ENCODE data around the gene CRYBA1.
A peak's percentile ranks its signal among the peaks of the same experiment; 100 is the strongest.
"Not testable (repeated sequence)": the region's sequence is repeated elsewhere in the genome, so short reads cannot be mapped to it uniquely, and the experiment has no call there.

CRYBA1 gene

DNA sequence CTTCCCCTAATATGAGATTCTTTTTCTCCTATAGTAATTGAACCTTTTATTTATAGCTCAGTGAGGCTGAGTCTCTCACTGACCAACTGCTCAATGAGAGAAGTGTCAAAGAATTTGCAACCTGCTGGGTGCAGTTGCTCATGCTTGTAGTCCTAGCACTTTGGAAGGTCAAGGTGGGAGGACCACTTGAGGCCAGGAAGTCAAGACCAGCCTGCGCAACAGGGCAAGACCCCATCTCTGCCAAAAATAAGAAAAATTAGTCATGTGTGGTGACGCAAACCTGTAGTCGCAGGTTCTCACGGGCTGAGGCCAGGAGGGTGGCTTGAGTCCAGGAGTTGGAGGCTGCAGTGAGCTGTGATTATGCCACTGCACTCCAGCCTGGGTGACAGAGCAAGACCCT, 30.9 kb upstream of the CRYBA1 start:
- TF ChIP-seq, protein P1, sequence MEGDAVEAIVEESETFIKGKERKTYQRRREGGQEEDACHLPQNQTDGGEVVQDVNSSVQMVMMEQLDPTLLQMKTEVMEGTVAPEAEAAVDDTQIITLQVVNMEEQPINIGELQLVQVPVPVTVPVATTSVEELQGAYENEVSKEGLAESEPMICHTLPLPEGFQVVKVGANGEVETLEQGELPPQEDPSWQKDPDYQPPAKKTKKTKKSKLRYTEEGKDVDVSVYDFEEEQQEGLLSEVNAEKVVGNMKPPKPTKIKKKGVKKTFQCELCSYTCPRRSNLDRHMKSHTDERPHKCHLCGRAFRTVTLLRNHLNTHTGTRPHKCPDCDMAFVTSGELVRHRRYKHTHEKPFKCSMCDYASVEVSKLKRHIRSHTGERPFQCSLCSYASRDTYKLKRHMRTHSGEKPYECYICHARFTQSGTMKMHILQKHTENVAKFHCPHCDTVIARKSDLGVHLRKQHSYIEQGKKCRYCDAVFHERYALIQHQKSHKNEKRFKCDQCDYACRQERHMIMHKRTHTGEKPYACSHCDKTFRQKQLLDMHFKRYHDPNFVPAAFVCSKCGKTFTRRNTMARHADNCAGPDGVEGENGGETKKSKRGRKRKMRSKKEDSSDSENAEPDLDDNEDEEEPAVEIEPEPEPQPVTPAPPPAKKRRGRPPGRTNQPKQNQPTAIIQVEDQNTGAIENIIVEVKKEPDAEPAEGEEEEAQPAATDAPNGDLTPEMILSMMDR (IDR thresholded peaks at IDR 0.05), result no peak
- DNase-seq, result no peak
- Mint-ChIP-seq H3K4me1 (peaks cover 8% of the 10 kb centered on the region), H3K27ac (no peak overlapping the region), H3K9me3 (no peaks in the 10 kb centered on the region), H3K27me3 (ENCODE audit: low read depth, poor library complexity) (peaks cover 4% of the 10 kb centered on the region), H3K36me3 (ENCODE audit: low read depth) (no peaks in the 10 kb centered on the region), H3K4me3 (no peak overlapping the region)

DNA sequence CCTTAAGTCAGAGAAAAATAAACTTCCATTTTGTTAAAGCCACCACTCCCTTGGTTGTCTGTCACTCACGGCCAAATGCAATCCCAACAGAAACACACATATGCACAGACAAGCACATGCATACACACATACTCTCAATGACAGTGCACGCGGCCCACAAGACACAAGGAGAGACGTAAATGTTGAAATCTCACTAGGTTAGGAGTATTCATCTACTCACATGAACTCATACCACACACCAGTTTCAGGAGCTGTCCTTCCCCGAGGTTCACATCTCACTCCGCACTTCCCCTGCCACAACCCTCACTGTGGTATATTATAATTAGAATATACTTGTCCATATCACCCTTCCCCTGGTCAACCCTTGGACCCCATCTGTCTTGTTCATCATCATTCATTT, 30.5 kb upstream of the CRYBA1 start:
- Mint-ChIP-seq H3K4me3 (no peak overlapping the region), H3K9me3 (no peaks in the 10 kb centered on the region), H3K36me3 (ENCODE audit: low read depth) (no peaks in the 10 kb centered on the region)

DNA sequence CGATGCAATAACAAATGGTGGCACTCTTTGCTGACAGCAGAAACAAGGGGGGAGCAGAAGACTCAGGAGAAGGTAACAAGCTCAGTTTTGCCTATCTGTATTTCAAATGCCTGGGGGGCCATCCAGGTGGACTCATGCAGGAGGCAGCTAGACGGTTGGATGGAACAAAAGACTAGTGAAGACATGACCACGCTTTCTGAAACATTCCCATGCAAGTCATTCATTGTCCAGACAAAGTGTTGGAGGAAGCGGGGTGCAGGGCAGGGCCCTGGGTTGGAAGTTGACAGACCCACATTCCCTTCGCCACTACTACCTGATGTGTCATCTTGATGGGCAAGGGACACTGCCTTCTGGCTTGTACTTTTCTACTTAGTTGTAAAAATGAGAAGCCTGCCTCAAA, 29.8 kb upstream of the CRYBA1 start:
- TF ChIP-seq, protein P1 (IDR thresholded peaks at IDR 0.05), result no peak
- no peak overlapping the region for H3K27ac Mint-ChIP-seq
- H3K9me3 Mint-ChIP-seq, result no peaks in the 10 kb centered on the region
- H3K4me3 Mint-ChIP-seq, result no peak overlapping the region
- H3K27me3 Mint-ChIP-seq (ENCODE audit: low read depth, poor library complexity), result peaks cover 4% of the 10 kb centered on the region
- peaks cover 8% of the 10 kb centered on the region for H3K4me1 Mint-ChIP-seq
- H3K36me3 Mint-ChIP-seq (ENCODE audit: low read depth), result no peaks in the 10 kb centered on the region
- no peak for DNase-seq

More for the DNA sequence above, 30.5 kb upstream of the CRYBA1 start:
- DNase-seq, result no peak
- no peak overlapping the region for H3K27ac Mint-ChIP-seq
- H3K4me1 Mint-ChIP-seq, result peaks cover 8% of the 10 kb centered on the region
- TF ChIP-seq, protein P1 (IDR thresholded peaks at IDR 0.05), result no peak
- peaks cover 4% of the 10 kb centered on the region for H3K27me3 Mint-ChIP-seq (ENCODE audit: low read depth, poor library complexity)

DNA sequence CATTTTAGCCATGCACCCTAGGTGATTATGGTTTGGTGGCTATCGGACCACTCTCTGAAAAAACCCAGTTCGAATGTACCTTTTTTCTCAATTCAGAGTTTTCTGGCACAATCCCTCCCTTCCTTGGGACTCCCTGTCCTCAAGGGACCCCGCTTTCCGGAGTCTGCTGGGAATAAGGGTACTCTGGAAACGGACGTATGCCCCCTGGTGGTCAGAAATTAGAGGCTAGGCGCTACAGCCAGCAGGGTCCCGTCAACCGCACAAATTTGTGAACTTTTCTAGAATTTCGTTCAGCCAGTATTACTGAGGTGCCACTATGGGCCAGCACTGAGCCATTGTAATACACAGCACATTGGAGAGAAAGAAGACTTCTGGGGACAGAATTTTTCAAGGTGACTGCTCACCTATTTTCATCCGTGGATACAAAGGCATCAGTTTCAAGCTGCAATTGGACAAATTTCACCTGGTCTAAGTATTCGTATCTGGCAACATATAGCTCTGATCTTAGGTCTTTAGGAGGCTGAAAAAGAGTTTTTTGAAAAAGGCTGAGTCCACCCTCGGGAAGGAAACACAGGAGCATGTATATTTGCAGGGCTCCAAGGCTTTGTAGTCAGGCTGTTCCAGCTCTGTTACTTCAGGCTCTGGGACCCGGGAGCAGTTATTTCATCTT, 27.1 kb upstream of the CRYBA1 start:
- Mint-ChIP-seq H3K4me1 (peaks cover 8% of the 10 kb centered on the region), H3K9me3 (no peaks in the 10 kb centered on the region), H3K27me3 (ENCODE audit: low read depth, poor library complexity) (peaks cover 4% of the 10 kb centered on the region), H3K27ac (no peak overlapping the region), H3K36me3 (ENCODE audit: low read depth) (no peaks in the 10 kb centered on the region), H3K4me3 (no peak overlapping the region)
- DNase-seq, result peak; percentile 88
- TF ChIP-seq, protein P1 (IDR thresholded peaks at IDR 0.05), result peak; percentile 97

DNA sequence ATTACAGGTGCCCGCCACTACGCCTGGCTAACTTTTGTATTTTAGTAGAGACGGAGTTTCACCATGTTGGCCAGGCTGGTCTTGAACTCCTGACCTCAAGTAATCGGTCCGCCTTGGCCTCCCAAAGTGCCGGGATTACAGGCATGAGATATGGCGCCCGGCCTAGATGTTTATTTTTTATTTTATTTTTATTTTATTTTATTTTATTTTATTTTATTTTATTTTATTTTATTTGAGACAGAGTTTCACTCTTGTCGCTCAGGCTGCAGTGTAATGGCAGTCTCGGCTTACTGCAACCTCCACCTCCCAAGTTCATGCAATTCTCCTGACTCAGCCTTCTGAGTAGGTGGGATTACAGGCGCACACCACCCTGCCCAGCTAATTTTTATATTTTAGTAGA, 25.3 kb upstream of the CRYBA1 start:
- not testable (repeated sequence) for H3K4me3 Mint-ChIP-seq; H3K4me1 Mint-ChIP-seq; H3K9me3 Mint-ChIP-seq; H3K36me3 Mint-ChIP-seq (ENCODE audit: low read depth); DNase-seq; H3K27ac Mint-ChIP-seq
- peaks cover 13% of the 10 kb centered on the region for H3K27me3 Mint-ChIP-seq (ENCODE audit: low read depth, poor library complexity)

DNA sequence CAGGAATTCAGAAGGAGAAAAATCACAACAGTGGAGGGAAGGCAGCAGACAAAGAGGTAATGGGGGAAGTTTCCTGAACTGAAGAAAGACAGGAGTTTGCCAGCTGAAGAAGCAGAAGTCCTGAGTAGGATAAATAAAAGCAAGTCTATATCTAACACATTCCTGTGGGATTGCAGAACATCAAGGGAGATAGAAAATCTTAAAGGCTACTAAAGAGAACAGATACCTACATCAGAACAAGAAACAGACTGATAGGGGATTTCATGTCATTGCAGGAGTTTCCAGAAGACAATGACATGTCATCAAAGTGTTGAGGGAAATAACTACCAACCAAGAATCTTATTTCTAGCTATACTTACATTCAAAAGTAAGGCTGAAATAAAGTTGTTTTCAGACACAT, 21.3 kb upstream of the CRYBA1 start:
- H3K4me3 Mint-ChIP-seq, result no peak overlapping the region
- no peaks in the 10 kb centered on the region for H3K36me3 Mint-ChIP-seq (ENCODE audit: low read depth)
- TF ChIP-seq, protein P1 (IDR thresholded peaks at IDR 0.05), result no peak
- no peaks in the 10 kb centered on the region for H3K9me3 Mint-ChIP-seq
- H3K4me1 Mint-ChIP-seq, result no peaks in the 10 kb centered on the region
- peak overlapping the region; percentile 2 for H3K27ac Mint-ChIP-seq
- no peak for DNase-seq
- H3K27me3 Mint-ChIP-seq (ENCODE audit: low read depth, poor library complexity), result peaks cover 17% of the 10 kb centered on the region

All from nephron progenitor cell (in vitro differentiated cells).